ENCODE results near the gene UNC13B. TPM values are rescaled to one million over a fixed set of nuclear protein-coding genes. Genes with fewer than 3 reads are reported as not detected.
"Not testable (repeated sequence)": the region's sequence is repeated elsewhere in the genome, so short reads cannot be mapped to it uniquely, and the experiment has no call there.

The UNC13B gene
- total and polyA plus RNA-seq, 2 experiments from 2014 or later, result 16.3 to 43.7 TPM

DNA sequence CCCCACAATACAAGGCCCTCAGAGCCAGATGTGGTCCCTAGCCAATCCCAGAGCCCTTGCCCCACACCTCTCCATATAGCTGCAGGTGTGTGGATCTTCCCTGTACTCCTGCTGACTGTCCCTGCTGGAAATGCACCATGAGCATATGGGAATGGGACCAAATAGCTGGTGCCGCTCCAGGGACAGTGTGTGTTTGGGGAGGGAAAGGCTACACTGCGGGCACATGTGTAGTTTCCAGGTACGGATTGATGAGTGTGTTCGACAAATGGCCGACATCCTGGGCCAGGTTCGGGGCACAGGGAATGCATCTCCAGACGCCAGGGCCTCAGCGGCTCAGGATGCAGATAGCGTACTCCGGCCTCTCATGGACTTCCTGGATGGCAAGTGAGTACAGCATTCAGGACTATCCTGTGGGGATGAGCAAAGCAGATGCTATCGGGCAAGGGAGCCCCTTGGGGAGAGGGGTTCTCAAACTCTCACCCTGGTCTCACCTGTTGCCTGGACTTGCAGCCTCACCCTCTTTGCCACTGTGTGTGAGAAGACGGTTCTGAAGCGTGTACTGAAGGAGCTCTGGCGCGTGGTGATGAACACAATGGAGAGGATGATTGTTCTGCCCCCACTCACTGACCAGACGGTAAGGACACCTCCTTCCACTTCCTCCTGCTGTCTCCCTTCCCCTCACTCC, 237.0 kb downstream of the UNC13B start:
- H3K9me3 ChIP-seq (ENCODE audit: low read depth), result no peaks in the 10 kb centered on the region
- no peak for DNase-seq (ENCODE audit: low read depth in 1 of 2, low spot score in 1 of 2)
- no peaks in the 10 kb centered on the region for H3K4me1 ChIP-seq (ENCODE audit: low read depth)
- TF ChIP-seq, protein P1, sequence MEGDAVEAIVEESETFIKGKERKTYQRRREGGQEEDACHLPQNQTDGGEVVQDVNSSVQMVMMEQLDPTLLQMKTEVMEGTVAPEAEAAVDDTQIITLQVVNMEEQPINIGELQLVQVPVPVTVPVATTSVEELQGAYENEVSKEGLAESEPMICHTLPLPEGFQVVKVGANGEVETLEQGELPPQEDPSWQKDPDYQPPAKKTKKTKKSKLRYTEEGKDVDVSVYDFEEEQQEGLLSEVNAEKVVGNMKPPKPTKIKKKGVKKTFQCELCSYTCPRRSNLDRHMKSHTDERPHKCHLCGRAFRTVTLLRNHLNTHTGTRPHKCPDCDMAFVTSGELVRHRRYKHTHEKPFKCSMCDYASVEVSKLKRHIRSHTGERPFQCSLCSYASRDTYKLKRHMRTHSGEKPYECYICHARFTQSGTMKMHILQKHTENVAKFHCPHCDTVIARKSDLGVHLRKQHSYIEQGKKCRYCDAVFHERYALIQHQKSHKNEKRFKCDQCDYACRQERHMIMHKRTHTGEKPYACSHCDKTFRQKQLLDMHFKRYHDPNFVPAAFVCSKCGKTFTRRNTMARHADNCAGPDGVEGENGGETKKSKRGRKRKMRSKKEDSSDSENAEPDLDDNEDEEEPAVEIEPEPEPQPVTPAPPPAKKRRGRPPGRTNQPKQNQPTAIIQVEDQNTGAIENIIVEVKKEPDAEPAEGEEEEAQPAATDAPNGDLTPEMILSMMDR (IDR thresholded peaks at IDR 0.05; ENCODE audit: low read depth, low read length), result no peak
- H3K36me3 ChIP-seq, result peaks cover 28% of the 10 kb centered on the region
- no peaks in the 10 kb centered on the region for H3K27me3 ChIP-seq
- H3K4me3 ChIP-seq, result no peak overlapping the region
- H3K27ac ChIP-seq, result no peak overlapping the region

DNA sequence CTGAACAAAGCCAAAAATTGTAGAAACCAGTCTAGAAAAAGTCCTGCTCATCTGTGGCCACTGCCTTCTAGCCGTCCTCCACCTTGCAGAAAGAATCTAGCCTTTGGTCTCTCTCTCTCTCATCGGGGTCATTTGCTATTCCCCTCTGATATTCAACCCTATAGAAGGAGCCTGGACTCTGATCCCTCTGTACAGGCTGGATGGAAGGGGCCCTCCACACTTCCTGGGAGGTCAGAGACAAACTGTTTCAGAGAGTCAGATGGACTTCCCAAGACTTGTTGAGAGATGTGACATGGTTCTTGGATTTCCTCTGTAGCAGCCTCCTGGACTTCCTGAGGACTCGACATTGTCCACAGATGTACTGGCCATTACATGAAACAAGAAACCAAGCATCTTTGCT, 243.1 kb downstream of the UNC13B start:
- no peak for DNase-seq (ENCODE audit: low read depth in 1 of 2, low spot score in 1 of 2)
- H3K36me3 ChIP-seq, result peaks cover 14% of the 10 kb centered on the region
- H3K9me3 ChIP-seq (ENCODE audit: low read depth), result no peaks in the 10 kb centered on the region
- H3K27me3 ChIP-seq, result no peaks in the 10 kb centered on the region
- no peak overlapping the region for H3K27ac ChIP-seq
- no peaks in the 10 kb centered on the region for H3K4me1 ChIP-seq (ENCODE audit: low read depth)
- H3K4me3 ChIP-seq, result no peak overlapping the region
- TF ChIP-seq, protein P1 (IDR thresholded peaks at IDR 0.05; ENCODE audit: low read depth, low read length), result no peak

DNA sequence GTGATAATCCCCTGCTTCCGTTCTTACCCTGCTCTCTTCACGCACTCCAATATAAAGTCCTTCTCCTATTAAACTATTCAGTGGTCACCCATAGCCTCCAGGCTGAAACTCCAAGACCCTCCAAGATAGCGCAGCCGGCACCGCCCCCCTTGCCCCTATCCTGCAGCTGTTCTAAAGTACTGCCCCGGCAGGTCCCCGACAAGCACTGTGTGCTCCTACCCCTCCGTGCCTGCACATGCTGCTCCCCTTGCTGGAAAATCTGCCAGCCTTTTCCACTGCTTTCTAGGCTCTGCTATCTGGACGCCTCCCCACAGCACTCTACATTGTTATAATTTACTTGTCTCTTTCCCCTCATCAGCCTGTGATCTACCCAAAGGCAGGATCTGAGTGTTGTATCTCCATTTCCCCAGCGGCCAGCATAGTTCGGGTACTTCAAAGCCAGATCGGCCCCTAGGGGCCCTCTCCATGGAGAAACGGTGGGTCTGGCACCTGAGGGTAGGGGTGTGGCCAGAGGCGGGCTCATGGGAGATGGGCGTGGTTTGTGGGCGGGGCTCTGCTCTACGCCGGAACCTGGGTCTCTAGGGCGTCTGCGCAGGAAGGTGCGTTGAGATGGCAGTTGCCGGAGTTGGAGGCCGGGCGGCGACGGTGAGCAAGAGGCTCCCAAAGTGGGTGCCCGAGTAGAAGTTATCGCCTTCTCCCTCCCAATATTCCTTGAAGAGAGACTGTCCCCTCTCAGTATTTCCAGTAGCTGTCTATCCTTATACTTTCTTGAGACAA, 244.6 kb downstream of the UNC13B start:
- Histone ChIP-seq H3K36me3 (peaks cover 7% of the 10 kb centered on the region), H3K27me3 (no peaks in the 10 kb centered on the region), H3K4me1 (ENCODE audit: low read depth) (no peaks in the 10 kb centered on the region), H3K4me3 (peak overlapping the region; percentile 6), H3K9me3 (ENCODE audit: low read depth) (no peaks in the 10 kb centered on the region), H3K27ac (peak overlapping the region; percentile 2)
- peak; percentile 48 to 76 for DNase-seq (ENCODE audit: low read depth in 1 of 2, low spot score in 1 of 2)
- TF ChIP-seq, protein P1 (IDR thresholded peaks at IDR 0.05; ENCODE audit: low read depth, low read length), result peak; percentile 4

DNA sequence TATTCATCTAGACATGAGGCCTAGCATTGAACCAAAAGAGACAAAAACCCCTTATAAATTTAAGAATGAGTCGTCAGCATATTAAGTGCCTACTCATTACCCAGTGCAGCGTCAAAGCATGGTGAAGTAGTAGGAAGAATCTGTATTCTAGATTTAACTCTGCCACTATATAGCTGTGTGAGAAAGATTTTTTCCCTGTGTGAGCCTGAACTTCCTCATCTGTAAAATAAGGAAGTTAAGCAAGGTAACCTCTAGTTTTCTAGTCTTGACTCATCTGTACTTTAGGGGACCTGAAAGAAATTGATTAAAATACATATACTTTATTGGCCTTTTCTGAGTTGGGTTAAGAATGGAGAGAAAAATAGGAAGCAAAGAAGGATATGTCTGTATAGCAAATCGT, 246.0 kb downstream of the UNC13B start:
- peaks cover 5% of the 10 kb centered on the region for H3K36me3 ChIP-seq
- H3K4me1 ChIP-seq (ENCODE audit: low read depth), result no peaks in the 10 kb centered on the region
- H3K9me3 ChIP-seq (ENCODE audit: low read depth), result no peaks in the 10 kb centered on the region
- H3K4me3 ChIP-seq, result no peak overlapping the region
- TF ChIP-seq, protein P1 (IDR thresholded peaks at IDR 0.05; ENCODE audit: low read depth, low read length), result no peak
- no peak overlapping the region for H3K27ac ChIP-seq
- no peak for DNase-seq (ENCODE audit: low read depth in 1 of 2, low spot score in 1 of 2)
- no peaks in the 10 kb centered on the region for H3K27me3 ChIP-seq

DNA sequence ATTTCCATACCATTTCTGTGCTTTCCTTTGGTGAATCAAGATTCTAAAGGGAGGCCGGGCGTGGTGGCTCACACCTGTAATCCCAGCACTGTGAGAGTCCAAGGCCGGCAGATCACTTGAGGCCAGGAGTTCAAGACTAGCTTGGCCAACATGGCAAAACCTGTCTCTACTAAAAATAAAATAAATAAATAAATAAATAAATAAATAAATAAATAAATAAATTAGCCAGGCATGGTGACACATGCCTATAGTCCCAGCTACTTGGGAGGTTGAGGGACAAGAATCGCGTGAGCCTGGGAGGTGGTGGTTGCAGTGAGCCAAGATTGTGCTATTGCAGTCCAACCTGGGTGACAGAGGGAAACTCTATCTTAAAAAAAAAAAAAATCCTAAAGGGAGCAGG, 247.6 kb downstream of the UNC13B start:
- H3K9me3 ChIP-seq (ENCODE audit: low read depth); H3K27me3 ChIP-seq; H3K4me1 ChIP-seq (ENCODE audit: low read depth): not testable (repeated sequence)

DNA sequence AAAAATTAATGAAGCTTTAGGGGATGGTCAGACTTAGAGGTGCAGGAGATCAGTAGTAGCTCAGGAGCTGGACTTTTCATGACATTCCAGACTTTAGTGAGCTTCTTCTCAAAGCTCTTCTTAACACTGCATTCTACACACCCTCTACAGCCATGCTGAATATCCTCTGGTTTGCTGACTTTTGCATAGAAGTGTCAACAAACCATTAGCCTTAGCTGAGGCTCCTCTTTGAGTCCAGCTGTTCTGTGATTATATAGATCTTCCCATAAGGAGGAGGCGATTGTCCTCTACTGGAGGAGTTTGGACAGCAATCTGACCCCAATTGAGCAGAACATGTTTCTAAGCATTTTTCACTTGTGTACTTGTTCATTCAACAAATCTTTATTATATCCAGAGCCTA, 253.1 kb downstream of the UNC13B start:
- H3K4me3 ChIP-seq, result no peak overlapping the region
- DNase-seq (ENCODE audit: low read depth in 1 of 2, low spot score in 1 of 2), result no peak
- no peaks in the 10 kb centered on the region for H3K27me3 ChIP-seq
- no peak overlapping the region for H3K27ac ChIP-seq
- H3K9me3 ChIP-seq (ENCODE audit: low read depth), result no peaks in the 10 kb centered on the region
- TF ChIP-seq, protein P1 (IDR thresholded peaks at IDR 0.05; ENCODE audit: low read depth, low read length), result no peak
- H3K36me3 ChIP-seq, result no peaks in the 10 kb centered on the region
- H3K4me1 ChIP-seq (ENCODE audit: low read depth), result no peaks in the 10 kb centered on the region

More for the DNA sequence above, 247.6 kb downstream of the UNC13B start:
- H3K36me3 ChIP-seq; H3K27ac ChIP-seq; DNase-seq (ENCODE audit: low read depth in 1 of 2, low spot score in 1 of 2); H3K4me3 ChIP-seq: not testable (repeated sequence)

Measured in cardiac muscle cell (in vitro differentiated cells and primary cell).